ENCODE data around the gene LPIN1.

DNA sequence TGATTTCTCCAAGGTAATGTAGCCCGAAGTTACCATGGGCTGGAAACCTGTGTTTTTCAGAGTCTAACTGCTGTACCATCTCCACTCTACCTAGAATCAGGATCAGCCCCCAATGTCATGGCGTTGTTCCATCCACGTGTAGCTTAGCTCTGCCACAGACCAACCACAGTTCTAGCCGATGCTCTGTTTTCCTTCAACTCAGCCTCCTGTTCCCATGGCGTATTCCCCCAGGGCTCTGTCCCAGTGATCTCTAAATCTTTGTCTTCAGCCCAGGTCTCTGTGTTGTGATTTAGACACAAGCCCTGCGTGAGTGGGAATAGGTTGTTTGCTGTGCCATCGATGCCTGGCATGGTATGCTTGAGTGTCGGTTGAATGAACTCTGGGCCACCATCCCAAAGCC, 53.4 kb downstream of the LPIN1 start:
- TF ChIP-seq, protein P1, sequence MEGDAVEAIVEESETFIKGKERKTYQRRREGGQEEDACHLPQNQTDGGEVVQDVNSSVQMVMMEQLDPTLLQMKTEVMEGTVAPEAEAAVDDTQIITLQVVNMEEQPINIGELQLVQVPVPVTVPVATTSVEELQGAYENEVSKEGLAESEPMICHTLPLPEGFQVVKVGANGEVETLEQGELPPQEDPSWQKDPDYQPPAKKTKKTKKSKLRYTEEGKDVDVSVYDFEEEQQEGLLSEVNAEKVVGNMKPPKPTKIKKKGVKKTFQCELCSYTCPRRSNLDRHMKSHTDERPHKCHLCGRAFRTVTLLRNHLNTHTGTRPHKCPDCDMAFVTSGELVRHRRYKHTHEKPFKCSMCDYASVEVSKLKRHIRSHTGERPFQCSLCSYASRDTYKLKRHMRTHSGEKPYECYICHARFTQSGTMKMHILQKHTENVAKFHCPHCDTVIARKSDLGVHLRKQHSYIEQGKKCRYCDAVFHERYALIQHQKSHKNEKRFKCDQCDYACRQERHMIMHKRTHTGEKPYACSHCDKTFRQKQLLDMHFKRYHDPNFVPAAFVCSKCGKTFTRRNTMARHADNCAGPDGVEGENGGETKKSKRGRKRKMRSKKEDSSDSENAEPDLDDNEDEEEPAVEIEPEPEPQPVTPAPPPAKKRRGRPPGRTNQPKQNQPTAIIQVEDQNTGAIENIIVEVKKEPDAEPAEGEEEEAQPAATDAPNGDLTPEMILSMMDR (IDR thresholded peaks at IDR 0.05; ENCODE audit: low read depth, low read length) = no peak
- TF ChIP-seq EZH2phosphoT487 (IDR thresholded peaks at IDR 0.05; ENCODE audit: low read depth) = no peak

All from OCI-LY3 (cell line).